GM18520 (cell line): ENCODE data around the gene ZNF609.
"Not testable (repeated sequence)": the region's sequence is repeated elsewhere in the genome, so short reads cannot be mapped to it uniquely, and the experiment has no call there.

ENCODE experiments used
- ATAC-seq: cut with Tn5 transposase; IDR thresholded peaks from one replicate; pipeline ENCODE4 v1.9.1; 2021; ENCODE audit not compliant: unreplicated experiment

Gene ZNF609

DNA sequence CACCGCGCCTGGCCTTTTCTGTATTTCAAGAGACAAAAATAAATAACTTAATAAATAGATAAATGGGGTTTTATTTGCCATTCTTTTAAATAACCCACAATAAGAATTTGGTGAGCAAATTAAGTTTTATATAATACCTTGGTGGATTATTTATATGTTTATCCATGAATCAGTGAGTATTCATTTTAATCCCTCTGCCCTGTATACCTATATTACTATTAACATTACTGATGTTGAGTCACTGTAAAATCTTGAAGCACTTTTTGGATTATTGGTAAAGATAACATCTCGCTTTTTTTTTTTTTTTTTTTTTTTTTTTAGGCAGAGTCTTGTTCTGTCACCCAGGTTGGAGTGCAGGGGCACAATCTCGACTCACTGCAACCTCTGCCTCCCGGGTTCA is 154.1 kb downstream of the ZNF609 start:
- ATAC-seq, result no peak

GRCh38 chr15:64617727-64618126 is 157.3 kb downstream of the ZNF609 start:
- no peak for ATAC-seq

DNA sequence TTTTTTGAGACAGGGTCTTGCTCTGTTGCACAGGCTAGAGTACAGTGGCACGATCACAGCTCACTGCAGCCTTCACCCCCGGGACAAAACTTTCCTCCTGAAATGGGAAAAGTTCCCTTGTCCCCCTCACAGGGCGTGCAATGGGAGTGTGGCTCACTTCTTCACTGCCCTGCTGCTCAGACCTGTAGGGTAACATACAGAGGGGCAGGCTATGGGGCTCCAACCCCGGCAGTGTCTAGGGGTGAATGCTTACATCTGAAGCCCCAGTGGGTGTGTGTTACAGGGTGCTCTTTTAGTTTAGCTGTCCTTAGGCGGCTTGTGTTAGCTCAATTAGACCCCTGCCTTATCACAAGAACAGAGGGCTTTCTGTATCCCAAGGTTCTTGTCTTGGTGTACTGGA is 157.8 kb downstream of the ZNF609 start:
- ATAC-seq, result no peak

- ATAC-seq, result no peak
Measured at GRCh38 chr15:64618540-64618939, 158.2 kb downstream of the ZNF609 start.

DNA sequence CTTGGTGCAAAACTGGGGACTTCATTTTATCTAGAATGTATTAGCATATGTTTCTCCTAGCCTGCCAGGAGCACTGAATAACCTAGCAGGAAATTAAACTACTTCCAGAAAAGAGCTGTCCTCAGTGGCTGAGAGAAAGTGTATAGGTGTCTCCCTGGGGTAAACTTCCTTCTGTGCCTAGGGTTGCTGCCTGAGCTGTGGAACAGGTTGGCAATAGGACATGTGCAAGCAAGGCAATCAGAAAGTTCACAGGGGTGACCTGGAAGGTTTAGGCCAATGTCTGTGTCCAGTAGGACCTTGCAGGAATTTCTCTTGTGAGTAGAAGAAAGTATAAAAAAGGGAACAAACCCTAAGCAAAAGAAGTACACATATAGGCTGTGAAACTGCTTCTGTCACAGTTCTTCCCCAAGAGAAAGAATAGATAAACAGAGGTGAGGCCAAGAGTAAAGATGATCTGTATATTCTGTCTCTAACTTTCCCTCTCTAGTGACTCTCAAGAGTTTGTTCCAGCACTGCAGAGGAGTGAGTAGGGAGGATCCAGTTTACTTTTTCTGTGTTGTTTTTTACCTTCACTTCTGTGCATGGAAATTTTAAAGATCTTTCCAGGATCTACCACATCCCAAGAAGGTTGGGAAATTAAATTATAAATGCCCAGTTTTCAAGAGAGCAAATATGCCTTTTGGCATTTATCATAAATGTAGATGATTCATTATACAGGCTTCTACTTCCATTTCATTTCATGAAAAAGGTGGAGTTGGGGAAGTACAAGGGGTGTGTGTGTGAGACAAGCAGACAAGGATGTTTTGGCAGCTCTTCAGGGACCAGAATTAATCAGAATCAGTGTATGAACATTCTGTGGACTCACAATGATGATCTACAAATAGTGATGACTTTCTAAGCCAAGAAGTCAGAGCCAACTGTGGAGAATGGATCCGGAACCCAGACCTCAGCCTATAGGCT is 159.8 kb downstream of the ZNF609 start:
- no peak for ATAC-seq

- ATAC-seq, result no peak
Measured at GRCh38 chr15:64621056-64621455, 160.7 kb downstream of the ZNF609 start.

DNA sequence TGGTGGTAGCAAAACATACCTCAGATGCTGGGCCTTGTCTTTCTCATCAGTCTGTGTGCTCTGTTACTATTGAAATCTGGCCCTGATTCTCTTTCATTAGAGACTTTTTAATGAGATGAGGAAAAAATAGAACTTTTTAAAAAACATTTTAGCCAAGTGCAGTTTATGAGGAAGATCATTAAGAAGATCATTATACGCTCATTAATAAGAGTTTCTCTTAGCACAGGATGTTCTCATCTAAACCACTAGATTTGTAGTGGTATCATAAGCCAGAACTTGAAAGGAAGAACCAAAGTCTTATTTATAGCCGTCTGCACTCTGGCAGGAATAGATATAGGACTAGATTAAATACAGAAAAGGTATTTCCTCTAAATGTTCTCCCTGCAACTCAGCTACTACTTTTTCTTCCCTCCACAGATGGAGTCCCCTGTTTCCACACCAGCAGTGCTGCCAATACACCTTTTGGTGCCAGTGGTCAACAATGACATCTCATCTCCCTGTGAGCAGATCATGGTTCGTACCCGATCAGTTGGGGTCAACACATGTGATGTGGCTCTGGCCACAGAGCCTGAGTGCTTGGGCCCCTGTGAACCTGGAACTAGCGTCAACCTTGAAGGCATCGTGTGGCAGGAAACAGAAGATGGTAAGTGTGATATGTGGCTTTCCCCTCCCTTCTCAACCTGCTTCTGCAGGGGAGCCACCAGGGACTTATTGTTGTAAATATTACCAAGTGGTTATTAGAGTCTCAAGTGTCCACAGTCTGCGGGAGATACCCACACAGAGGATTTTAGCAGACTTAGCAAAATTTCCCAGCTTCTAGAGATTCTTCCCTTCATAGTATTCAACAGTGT is 162.3 kb downstream of the ZNF609 start:
- peak; percentile 81 for ATAC-seq

- ATAC-seq, result peak; percentile 18
Measured at GRCh38 chr15:64623347-64623996, 163.1 kb downstream of the ZNF609 start.

GRCh38 chr15:64624242-64624641 is 163.9 kb downstream of the ZNF609 start:
- ATAC-seq, result no peak

DNA sequence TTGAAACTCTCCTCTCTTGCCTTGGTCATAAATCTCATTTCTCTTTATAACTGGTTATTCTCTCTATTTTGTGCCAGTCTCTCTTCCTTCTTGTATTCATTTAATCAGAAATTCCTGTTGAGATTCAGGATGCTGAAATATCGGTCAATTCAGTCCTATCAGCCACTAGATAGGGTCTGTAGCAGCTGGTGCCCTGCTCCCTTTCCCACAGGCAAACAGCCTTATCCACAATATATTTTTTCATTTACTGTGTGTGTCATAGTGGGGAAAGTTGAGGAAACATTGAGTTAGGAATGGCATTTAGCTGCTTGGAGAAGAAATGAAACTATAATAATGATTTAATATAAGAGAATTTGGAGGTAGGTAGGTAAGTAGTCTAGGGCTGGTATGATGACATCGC is 168.7 kb downstream of the ZNF609 start:
- no peak for ATAC-seq

DNA sequence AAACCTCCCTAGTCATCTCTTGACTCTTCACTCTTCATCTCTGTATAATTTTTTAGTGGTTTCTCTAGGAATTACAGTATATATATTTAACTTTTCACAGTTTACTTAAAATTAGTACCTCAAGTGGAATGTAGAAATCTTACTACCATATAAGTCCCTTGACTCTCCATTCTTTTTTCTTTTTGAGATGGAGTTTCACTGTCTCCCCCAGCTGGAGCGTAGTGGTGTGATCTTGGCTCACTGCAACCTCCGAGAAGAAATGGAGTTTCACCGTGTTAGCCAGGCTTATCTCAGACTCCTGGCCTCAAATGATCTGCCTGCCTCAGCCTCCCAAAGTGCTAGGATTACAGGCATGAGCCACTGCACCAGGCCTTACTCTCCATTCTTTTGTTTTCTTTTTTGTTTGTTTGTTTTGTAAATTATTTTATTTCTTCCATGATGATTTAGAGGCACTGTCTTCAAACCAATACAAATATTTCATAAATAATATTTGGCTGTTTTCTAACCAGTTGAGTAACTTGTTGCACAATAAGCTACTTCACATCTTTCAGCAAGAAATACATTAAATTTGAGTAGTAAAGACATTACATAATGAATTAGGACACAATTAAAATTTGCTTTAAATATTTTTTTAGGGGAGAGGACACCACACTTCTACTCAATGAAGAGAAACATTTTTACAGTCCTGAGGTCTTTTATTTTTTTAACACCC is 170.2 kb downstream of the ZNF609 start:
- no peak for ATAC-seq

GRCh38 chr15:64632639-64633038 is 172.3 kb downstream of the ZNF609 start:
- not testable (repeated sequence) for ATAC-seq

DNA sequence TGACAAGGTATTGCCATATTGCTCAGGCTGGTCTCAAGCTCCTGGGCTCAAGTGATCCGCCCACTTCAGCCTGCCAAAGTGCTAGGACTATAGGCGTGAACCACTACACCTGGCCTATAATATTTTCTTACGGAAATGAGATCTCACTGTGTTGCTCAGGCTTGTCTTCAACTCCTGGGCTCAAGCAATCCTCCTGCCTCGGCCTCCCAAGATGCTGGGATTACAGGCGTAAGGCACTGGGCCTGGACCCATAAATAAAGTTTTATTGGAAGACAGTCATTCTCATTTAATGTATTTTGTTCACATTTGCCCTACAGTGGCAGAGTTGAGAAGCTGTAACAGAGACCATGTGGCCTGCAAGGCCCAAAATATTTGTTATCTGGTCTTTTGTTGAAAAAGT is 173.0 kb downstream of the ZNF609 start:
- no peak for ATAC-seq

DNA sequence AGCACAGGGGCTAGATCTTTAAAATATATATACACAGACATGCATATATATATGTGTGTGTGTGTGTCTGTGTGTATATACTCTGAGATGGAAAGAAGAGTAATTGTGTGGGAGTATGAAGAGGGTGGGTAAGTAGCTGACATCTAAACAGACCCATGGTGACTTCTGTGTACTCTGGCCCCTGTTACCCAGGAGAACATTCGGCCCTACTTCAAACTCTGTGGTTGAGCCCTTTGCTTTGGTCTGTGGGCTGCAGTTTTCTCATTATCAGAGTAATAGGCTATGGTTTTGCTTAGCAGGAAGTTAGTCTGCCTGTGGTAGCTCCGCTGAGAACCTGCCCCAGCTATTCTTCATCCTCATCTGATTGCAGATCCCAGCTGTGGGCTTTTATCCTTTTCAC is 173.6 kb downstream of the ZNF609 start:
- peak; percentile 59 for ATAC-seq

DNA sequence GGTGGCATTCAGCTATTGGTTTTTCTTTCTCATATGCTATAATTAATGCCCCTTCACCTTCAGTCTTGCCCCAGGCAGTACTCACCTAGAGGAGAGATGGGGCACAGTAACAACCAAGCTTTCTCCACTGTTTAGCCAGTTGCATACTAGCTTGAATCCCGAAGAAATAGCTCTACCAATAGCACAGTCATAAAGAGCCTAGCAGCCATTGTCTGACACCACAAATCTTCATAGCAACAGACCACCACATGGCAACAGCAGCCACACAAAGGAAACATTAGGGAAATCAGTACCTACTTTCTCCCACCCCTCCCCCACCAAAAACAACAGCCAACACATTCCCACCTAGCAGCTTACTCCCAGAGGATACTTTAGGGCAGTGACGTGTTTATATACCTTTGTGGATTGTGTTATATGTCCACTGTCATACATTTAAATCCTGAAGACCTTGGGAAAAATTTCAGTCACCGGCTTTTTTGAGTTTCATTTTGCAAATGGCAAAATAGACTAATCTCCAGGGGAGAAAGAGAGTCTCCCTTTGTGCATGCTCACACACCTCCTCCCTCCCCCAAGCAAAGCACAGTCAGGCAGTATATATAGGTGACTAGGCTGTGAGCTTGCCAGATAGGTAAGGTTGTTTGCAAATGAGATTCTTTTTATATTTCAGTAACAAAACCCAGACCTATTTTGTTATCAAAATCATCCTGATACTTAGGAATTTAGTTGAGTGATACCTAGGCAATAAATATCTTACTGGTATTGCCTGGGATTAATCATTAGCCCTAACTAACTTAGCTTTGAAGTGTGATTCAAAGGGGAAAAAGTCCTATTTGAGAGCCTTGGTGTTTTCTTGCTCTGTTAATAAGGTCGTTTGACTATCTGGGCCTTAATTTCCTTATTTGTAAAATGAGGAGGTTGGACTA is 174.5 kb downstream of the ZNF609 start:
- ATAC-seq, result peak; percentile 32

GRCh38 chr15:64635499-64636495 is 175.4 kb downstream of the ZNF609 start:
- ATAC-seq, result no peak

GRCh38 chr15:64636556-64636955 is 176.2 kb downstream of the ZNF609 start:
- ATAC-seq, result no peak

DNA sequence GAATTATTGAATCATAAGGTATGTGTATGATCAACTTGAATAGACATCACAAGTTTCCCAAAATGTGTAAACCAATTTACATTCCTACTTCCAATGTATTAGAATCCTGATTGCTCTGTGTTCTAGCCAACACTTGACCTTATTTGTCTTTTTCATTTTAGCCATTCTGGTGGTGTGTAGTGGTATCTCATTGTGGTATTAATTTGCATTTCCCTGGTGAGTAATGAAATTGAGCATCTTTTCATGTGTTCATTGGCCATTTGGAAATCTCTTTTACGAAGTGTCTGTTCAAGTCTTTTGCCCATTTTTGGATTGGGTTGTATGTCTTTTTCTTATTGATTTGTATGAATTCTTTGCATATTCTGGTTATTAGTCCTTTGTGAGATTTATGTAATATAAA is 177.0 kb downstream of the ZNF609 start:
- ATAC-seq, result no peak
